ENCODE measurements around the gene DPYD. TPM values are rescaled to one million over a fixed set of nuclear protein-coding genes. Genes with fewer than 3 reads are reported as not detected.

DPYD gene
- total and polyA plus RNA-seq, 9 donors, result 17.2 to 45.9 (median 38.7) TPM

DNA sequence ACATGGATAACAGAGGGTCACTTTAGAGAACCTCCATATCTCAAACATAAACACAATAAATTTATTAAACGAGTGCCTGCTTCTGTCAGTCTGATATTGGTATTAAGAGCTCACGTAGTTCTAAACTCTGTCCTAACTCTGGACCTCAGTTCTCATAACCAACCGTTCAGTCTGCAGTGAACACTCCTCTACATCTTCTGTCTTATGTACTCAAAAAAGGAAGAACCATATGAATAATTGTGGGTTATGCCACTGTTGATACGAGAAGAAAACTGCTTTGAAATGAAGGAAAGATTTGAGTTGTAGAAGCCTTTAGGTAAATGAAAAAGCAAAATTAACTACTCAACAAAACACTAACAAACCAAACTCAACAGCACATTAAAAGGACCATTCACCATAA lies 53.7 kb downstream of the DPYD start:
- intact Hi-C loops (cut with DNase I), result no loop called here
- no peak for TF ChIP-seq POLR2A (IDR thresholded peaks at IDR 0.05)
- TF ChIP-seq EP300 (IDR thresholded peaks at IDR 0.05), result no peak
- TF ChIP-seq, protein P1, sequence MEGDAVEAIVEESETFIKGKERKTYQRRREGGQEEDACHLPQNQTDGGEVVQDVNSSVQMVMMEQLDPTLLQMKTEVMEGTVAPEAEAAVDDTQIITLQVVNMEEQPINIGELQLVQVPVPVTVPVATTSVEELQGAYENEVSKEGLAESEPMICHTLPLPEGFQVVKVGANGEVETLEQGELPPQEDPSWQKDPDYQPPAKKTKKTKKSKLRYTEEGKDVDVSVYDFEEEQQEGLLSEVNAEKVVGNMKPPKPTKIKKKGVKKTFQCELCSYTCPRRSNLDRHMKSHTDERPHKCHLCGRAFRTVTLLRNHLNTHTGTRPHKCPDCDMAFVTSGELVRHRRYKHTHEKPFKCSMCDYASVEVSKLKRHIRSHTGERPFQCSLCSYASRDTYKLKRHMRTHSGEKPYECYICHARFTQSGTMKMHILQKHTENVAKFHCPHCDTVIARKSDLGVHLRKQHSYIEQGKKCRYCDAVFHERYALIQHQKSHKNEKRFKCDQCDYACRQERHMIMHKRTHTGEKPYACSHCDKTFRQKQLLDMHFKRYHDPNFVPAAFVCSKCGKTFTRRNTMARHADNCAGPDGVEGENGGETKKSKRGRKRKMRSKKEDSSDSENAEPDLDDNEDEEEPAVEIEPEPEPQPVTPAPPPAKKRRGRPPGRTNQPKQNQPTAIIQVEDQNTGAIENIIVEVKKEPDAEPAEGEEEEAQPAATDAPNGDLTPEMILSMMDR (IDR thresholded peaks at IDR 0.05), result no peak
- WGBS, 3 donors, result 87 to 90% (median 88%) methylated on average over 4 of the region's 4 CpGs

GRCh38 chr1:97864615-97865014 lies 56.2 kb downstream of the DPYD start:
- no peaks in the 10 kb centered on the region for H3K9me3 ChIP-seq
- no peaks in the 10 kb centered on the region for H3K36me3 ChIP-seq
- intact Hi-C loops (cut with DNase I), result no loop called here
- 82 to 87% (median 83%) methylated on average over 5 of the region's 5 CpGs for WGBS, 3 donors
- H3K27ac ChIP-seq, result no peak overlapping the region
- H3K4me3 ChIP-seq, result no peak overlapping the region
- no peaks in the 10 kb centered on the region for H3K27me3 ChIP-seq
- DNase-seq, result no peak
- no peaks in the 10 kb centered on the region for H3K4me1 ChIP-seq (ENCODE audit: insufficient read depth)
- TF ChIP-seq POLR2A (IDR thresholded peaks at IDR 0.05), result no peak

More for the DNA sequence above, 53.7 kb downstream of the DPYD start:
- Histone ChIP-seq H3K27me3 (no peaks in the 10 kb centered on the region), H3K27ac (no peak overlapping the region), H3K36me3 (no peaks in the 10 kb centered on the region), H3K9me3 (no peaks in the 10 kb centered on the region), H3K4me1 (ENCODE audit: insufficient read depth) (no peaks in the 10 kb centered on the region), H3K4me3 (no peak overlapping the region)
- DNase-seq, result no peak

GRCh38 chr1:97853221-97853620 lies 67.6 kb downstream of the DPYD start:
- Histone ChIP-seq H3K36me3 (no peaks in the 10 kb centered on the region), H3K9me3 (no peaks in the 10 kb centered on the region), H3K4me3 (no peak overlapping the region), H3K27me3 (no peaks in the 10 kb centered on the region), H3K27ac (no peak overlapping the region), H3K4me1 (ENCODE audit: insufficient read depth) (no peaks in the 10 kb centered on the region)
- intact Hi-C loops (cut with DNase I), result no loop called here
- WGBS, 3 donors, result 96 to 98% (median 98%) methylated on average over 1 of the region's 1 CpG
- TF ChIP-seq, protein P1 (IDR thresholded peaks at IDR 0.05), result no peak
- TF ChIP-seq EP300 (IDR thresholded peaks at IDR 0.05) (no peak), POLR2A (IDR thresholded peaks at IDR 0.05) (no peak)
- DNase-seq, result no peak

GRCh38 chr1:97849345-97850340 lies 71.2 kb downstream of the DPYD start:
- H3K4me3 ChIP-seq, result no peak overlapping the region
- H3K36me3 ChIP-seq, result no peaks in the 10 kb centered on the region
- no peaks in the 10 kb centered on the region for H3K9me3 ChIP-seq
- intact Hi-C loops (cut with DNase I), result no loop called here
- no peak for TF ChIP-seq POLR2A (IDR thresholded peaks at IDR 0.05)
- TF ChIP-seq, protein P1 (IDR thresholded peaks at IDR 0.05), result no peak
- no peak for TF ChIP-seq EP300 (IDR thresholded peaks at IDR 0.05)
- no peaks in the 10 kb centered on the region for H3K27me3 ChIP-seq
- WGBS, 3 donors, result 62 to 75% (median 75%) methylated on average over 4 of the region's 4 CpGs
- H3K27ac ChIP-seq, result no peak overlapping the region
- H3K4me1 ChIP-seq (ENCODE audit: insufficient read depth), result no peaks in the 10 kb centered on the region
- no peak for DNase-seq

- H3K4me1 ChIP-seq (ENCODE audit: insufficient read depth), result no peaks in the 10 kb centered on the region
- no peak overlapping the region for H3K4me3 ChIP-seq
- TF ChIP-seq EP300 (IDR thresholded peaks at IDR 0.05) (no peak), POLR2A (IDR thresholded peaks at IDR 0.05) (no peak)
- TF ChIP-seq, protein P1 (IDR thresholded peaks at IDR 0.05), result no peak
- no peaks in the 10 kb centered on the region for H3K27me3 ChIP-seq
- WGBS, 3 donors, result 95 to 99% (median 98%) methylated on average over 10 of the region's 10 CpGs
- H3K27ac ChIP-seq, result no peak overlapping the region
- no peaks in the 10 kb centered on the region for H3K9me3 ChIP-seq
- no peaks in the 10 kb centered on the region for H3K36me3 ChIP-seq
- DNase-seq, result peak in 1 of 5 donors; percentile 10
- intact Hi-C loops (cut with DNase I), result no loop called here
These were observed 75.0 kb downstream of the DPYD start for GRCh38 chr1:97845805-97846204.

Data from ovary (tissue), 9 donors.